ENCODE results near the gene CYFIP1.

Gene CYFIP1

GRCh38 chr15:22950256-22950990 lies 29.7 kb downstream of the CYFIP1 start:
- DNase-seq (ENCODE audit: low read depth): no peak

DNA sequence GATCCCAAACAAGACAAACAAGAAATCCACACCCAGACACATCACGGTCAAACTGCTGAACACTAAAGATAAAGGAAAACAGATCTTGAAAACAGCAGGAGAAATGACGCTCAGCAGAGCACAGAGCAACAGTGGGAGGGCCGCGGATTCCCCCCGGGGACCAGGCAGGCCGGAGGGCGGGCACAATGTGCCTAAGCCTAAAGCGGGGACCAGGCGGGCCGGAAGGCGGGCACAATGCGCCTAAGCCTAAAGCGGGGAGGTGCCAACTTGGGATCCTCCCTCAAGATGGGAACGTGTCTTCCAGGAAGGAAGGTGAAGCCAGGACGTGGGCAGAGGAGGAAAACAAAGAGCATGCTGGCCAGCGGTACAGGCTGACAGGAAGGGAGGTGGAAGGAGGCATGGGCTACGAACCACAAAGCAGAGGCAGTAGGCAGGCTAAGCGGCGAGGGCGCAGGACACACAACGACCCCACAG lies 31.1 kb downstream of the CYFIP1 start:
- DNase-seq (ENCODE audit: low read depth): no peak

- DNase-seq (ENCODE audit: low read depth): no peak
Measured at GRCh38 chr15:22948056-22948455, 32.1 kb downstream of the CYFIP1 start.

- DNase-seq (ENCODE audit: low read depth): no peak
Measured at GRCh38 chr15:22947101-22948000, 32.8 kb downstream of the CYFIP1 start.

DNA sequence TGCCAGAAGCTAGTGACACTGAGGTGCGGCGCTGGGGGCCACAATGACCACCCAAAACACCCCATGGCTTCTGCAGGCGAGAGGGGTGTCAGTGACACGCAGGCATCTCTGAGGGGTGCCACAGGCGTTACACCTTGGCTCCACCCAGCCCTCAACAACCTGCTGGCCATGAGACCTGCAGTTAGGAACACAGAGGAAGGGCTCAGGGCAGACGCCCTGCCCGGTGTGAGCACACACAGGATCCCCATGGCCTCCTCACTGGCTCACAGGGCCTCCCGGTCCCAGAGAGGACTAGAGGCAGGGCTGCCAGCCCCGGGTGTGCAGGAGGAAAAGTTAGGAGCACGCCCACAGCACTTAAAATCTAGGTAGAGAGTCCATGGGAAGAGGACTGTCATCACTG lies 35.1 kb downstream of the CYFIP1 start:
- DNase-seq (ENCODE audit: low read depth): no peak

DNA sequence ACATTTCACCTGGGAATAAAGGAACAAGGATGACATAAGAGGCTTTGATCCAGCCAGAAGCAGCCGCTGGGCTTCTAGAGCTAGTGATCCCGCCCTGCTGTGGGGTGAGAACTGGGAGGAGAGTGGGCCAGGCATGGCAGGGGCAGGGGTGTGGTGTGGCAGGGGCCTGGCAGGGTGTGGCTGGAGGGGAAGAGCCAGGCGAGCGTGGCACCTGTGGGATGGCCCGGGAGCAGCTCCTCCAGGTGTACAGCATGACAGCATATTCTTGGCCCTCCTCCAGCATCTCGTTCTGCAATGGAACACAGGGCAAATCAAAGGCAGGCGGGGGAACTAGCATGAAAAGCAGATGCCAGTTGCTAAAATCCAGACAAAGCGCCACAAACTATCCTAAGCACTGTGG lies 35.5 kb downstream of the CYFIP1 start:
- DNase-seq (ENCODE audit: low read depth): no peak

- no peak for DNase-seq (ENCODE audit: low read depth)
Measured at GRCh38 chr15:22942877-22943276, 37.3 kb downstream of the CYFIP1 start.

- no peak for DNase-seq (ENCODE audit: low read depth)
Measured at GRCh38 chr15:22942306-22942855, 37.8 kb downstream of the CYFIP1 start.

GRCh38 chr15:22941179-22941578 lies 39.0 kb downstream of the CYFIP1 start:
- no peak for DNase-seq (ENCODE audit: low read depth)

DNA sequence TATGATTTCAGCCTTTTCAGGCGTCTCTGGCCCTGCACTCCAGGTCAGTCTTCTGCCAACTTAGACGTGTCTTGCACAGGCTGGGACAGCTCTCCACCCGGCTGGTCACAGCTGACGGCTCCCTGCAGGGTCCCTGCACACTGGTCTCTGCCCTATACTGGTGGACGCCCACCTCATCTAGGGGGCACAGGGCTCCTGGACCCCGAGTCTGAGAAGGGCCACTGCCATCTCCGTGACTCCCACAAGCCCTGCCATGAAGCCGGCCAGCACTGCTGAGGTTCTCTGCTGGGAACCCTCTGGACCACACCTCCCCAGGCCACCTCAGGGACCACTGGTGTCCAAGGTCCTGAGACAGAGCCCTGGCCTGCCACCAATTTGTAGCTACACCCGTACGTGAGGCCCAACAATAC lies 40.5 kb downstream of the CYFIP1 start:
- DNase-seq (ENCODE audit: low read depth): no peak

- DNase-seq (ENCODE audit: low read depth): no peak
Measured at GRCh38 chr15:22939051-22939450, 41.1 kb downstream of the CYFIP1 start.

- no peak for DNase-seq (ENCODE audit: low read depth)
Measured at GRCh38 chr15:22936577-22937472, 43.3 kb downstream of the CYFIP1 start.

GRCh38 chr15:22933641-22934061 lies 46.5 kb downstream of the CYFIP1 start:
- no peak for DNase-seq (ENCODE audit: low read depth)

DNA sequence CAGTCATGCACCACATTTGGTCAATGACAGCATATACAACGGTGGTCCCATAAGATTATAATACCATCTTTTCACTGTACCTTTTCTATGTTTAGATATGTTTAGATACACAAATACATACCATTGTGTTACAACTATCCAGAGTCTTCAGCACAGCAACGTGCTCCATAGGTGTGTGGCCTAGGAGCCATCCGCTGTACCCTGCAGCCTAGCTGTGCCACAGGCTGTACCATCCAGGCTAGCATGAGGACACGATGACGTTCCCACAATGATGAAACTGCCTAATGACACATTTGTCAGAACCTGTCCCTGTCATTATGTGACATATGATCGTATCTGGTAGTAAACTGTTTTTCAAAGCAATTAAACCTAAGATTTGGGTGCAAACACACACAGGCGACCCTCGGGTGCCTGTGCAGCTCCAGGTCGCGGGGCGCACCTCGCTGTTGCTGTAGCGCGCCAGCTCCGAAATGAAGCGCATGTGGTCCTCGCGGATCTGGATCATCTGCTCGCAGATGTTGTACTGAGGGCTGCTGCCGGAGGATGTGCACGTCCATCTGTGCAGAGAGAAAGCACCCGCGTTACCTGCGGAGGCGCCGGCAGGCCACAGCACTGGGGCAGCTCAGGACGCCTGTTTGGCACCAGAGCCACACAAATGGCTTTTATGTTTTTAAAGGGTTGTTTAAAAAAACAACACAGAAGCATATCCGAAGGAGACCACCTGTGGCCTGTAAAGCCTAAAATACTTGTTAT lies 48.2 kb downstream of the CYFIP1 start:
- no peak for DNase-seq (ENCODE audit: low read depth)

DNA sequence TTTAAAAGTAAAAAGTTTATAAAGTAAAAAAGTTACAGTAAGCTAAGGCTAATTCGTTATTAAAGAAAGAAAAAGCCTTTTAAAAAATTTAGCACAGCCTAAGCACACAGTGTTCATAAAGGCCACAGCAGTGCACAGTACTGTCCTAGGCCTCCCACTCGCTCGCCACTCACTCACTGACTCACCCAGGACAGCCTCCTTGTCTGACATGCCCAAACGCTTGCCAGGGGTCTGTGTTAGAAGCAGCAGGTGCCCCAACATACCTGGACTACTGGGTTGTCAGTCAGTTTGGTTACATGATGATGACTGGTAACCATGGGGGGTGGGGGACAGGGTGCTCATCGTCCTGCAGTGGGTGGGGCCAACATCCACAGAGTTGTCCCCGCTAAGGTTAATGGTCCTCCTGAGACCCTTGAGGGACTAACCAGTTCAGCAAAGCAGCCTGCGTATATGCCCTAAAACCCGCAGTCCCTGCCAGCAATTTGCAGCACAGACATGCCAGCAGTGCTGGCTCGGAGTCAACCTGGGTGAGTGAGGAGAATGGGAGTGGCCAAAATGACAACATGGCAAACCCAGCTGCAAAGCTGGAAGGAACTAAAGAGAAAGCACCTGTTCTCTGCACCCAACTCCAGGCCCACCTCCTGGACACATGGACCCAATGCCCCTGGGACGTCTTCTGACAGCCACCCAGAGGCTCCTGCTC lies 49.2 kb downstream of the CYFIP1 start:
- DNase-seq (ENCODE audit: low read depth): no peak

DNA sequence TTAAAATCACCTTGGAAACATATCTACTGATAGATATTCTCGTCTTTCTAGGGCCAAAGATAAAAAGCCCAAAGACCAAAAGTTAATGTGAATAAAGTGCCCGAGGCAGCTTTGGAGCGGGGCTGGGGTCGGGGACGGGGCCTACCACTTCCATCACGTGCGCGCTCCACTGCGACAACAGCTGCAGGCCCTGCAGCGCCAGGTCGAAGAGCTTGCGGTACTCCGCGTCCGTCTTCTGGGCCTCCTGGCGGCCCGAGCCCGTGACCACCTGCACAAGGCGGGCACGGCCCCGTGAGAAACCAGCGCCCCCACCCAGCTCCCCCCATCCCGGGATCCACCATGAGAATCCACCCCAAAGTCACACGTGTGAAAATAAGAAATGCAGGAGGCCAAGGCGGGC lies 52.4 kb downstream of the CYFIP1 start:
- no peak for DNase-seq (ENCODE audit: low read depth)

DNA sequence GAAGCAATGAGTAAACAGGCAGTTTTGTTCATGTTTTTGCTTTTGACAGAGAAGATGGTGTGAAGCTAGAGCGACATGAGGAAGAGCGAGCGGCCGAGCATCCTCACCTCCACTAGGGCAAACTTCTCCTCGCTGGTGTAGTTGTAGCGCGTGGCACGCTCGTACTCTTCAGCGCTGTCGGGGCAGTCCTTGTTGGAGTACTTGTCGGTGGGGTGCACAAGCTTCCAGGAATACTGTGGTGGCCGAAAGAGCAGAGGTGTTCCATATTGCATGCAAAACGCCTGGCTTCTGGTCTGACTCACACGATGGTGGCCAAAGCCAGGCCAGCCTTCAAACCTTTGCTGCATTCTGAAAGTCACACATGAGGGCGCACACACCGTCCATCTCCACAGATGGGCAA lies 54.3 kb downstream of the CYFIP1 start:
- DNase-seq (ENCODE audit: low read depth): no peak

DNA sequence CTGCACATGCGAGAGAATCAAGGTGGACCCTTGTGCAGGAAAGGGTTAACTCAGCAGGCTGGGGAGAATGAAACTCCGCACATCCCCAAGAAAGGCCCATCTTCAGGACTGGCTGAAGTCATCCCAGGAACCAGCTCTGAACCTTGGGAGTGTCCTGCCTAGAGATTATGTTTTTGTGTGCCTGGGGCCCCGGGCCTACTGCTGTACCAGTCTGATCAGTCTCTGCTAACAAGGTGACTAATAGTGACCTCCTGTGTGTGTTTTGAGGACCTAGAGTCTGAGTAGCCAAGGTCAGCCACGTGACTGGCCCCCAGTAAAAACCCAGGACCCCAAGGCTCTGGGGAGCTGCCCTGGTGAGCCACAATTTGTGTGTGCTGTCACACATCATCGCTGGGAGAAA lies 58.2 kb downstream of the CYFIP1 start:
- DNase-seq (ENCODE audit: low read depth): no peak

DNA sequence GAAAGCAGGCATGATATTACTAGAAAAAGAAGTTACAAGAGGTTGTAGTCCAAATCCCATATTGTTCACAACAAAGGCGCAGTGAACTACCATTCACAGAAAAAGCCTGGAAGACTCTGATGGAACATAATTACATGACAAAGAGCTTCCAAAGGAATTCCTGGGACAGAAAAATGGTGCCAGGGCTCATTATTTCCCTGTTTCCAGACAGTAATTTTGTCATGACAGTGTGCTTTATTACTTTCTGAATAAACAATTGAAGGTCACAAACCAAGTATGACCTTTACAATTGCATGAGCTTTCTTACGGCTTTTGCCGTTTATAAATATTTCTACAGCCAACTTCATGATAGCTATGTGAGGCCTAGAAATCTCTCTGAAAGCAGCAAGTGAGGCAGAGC lies 61.0 kb downstream of the CYFIP1 start:
- DNase-seq (ENCODE audit: low read depth): no peak

DNA sequence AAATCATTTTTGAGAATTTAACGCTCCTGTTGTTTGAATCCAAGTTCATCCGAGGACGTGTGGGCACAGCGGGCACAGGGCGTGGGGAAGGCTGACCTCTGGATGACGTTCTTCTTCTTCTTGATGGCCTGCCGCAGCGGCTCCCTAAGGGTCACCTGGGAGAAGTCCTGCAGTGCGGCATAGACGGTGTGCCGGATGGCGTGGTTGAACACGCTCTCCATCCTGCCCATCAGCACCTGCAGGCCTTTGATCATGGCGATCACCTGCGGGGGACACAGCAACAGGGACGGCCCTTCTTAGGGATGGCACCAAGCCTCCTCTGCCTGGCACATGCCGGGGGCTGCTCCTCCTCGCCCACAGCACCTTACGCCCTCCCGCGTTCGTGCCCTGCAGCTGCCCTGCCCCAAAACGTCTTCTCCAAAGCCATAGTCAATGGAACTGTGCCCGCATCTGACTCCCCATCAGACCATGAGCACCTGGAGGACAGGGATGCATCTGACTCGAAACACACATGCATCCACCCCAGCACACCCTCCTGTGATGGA lies 61.5 kb downstream of the CYFIP1 start:
- no peak for DNase-seq (ENCODE audit: low read depth)
